ENCODE data around the gene SMIM35.

Gene SMIM35

GRCh38 chr11:118002541-118003423 is 84.0 kb downstream of the SMIM35 start:
- DNase-seq (ENCODE audit: low spot score), result no peak

DNA sequence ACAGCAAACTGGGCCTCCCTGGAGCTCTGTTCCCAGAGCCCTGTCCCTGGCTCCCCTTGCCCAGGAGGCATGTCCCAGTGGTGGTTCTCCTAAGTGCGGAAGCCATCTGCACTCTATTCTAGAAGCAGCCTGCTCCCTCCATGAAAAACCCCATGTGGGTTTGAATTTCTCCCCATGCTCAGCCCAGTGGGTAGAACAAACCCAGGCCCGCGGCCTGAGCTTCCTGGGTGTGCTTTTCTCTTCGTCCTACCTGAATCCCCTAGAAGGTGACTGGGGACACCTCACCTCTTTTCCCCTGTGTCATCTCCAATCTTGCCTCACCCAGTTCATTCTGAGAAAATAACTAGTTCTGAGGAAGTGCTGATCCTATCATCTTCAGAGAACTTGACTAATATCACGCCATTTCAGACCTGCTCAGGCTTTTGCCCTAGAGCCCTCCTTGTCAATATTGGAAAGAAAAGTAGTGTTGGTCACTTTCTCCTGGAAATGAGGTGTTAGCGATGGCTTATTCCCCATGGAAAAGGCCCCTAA is 84.7 kb downstream of the SMIM35 start:
- DNase-seq (ENCODE audit: low spot score), result no peak

- no peak for DNase-seq (ENCODE audit: low spot score)
Measured at GRCh38 chr11:118001494-118001971, 85.2 kb downstream of the SMIM35 start.

DNA sequence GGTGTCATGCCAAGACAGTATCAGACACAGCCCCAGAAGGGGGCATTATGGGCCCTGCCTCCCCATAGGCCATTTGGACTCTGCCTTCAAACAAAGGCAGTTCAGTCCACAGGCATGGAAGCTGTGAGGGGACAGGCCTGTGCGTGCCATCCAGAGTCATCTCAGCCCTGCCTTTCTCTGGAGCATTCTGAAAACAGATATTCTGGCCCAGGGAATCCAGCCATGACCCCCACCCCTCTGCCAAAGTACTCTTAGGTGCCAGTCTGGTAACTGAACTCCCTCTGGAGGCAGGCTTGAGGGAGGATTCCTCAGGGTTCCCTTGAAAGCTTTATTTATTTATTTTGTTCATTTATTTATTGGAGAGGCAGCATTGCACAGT is 85.9 kb downstream of the SMIM35 start:
- DNase-seq (ENCODE audit: low spot score), result no peak

- DNase-seq (ENCODE audit: low spot score), result no peak
Measured at GRCh38 chr11:118000067-118000849, 86.5 kb downstream of the SMIM35 start.

- DNase-seq (ENCODE audit: low spot score), result no peak
Measured at GRCh38 chr11:117999354-117999993, 87.3 kb downstream of the SMIM35 start.

DNA sequence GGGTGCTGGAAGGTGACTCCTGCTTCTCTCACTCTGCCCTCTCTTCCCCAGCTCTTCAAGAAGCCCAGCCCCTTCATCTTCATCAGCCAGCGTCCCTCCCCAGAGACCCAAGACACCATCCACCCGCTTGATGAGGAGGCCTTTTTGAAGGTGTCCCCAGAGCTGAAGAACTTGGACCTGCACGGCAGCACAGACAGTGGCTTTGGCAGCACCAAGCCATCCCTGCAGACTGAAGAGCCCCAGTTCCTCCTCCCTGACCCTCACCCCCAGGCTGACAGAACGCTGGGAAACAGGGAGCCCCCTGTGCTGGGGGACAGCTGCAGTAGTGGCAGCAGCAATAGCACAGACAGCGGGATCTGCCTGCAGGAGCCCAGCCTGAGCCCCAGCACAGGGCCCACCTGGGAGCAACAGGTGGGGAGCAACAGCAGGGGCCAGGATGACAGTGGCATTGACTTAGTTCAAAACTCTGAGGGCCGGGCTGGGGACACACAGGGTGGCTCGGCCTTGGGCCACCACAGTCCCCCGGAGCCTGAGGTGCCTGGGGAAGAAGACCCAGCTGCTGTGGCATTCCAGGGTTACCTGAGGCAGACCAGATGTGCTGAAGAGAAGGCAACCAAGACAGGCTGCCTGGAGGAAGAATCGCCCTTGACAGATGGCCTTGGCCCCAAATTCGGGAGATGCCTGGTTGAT is 88.0 kb downstream of the SMIM35 start:
- DNase-seq (ENCODE audit: low spot score), result no peak

GRCh38 chr11:117997823-117998579 is 88.8 kb downstream of the SMIM35 start:
- DNase-seq (ENCODE audit: low spot score), result no peak

GRCh38 chr11:117997406-117997805 is 89.4 kb downstream of the SMIM35 start:
- no peak for DNase-seq (ENCODE audit: low spot score)

- DNase-seq (ENCODE audit: low spot score), result no peak
Measured at GRCh38 chr11:117996058-117996457, 90.7 kb downstream of the SMIM35 start.

DNA sequence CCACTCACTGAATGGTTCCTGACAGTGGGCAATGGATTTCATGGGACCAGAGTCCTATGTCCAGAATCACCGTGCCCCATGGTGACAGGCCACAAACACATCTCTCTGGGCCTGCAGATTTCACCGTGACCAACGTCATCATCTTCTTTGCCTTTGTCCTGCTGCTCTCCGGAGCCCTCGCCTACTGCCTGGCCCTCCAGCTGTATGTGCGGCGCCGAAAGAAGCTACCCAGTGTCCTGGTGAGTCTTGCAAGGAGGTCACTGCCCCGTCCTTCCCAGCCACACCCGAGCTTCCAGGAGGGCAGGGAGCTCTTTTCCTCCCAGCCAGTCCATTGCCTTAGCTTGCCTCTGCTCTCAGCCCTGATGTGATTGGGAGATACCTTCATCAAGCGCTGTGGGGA is 91.3 kb downstream of the SMIM35 start:
- no peak for DNase-seq (ENCODE audit: low spot score)

- no peak for DNase-seq (ENCODE audit: low spot score)
Measured at GRCh38 chr11:117993988-117994745, 92.6 kb downstream of the SMIM35 start.

DNA sequence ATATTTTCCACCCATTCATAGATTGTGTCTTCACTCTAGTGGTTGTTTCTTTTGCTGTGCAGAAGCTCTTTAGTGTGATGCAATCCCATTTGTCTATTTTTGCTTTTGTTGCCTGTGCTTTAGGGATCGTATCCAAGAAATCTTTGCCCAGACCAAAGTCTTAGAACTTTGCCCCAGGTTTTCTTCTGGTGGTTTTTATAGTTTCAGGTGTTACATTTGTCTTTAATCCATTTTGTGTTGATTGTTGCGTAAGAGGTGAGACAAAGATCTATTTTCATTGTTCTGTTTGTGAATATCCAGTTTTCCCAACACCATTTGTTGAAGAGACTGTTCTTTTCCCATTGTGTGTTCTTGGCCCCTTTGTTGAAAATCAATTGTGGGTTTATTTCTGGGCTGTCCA is 94.1 kb downstream of the SMIM35 start:
- no peak for DNase-seq (ENCODE audit: low spot score)

DNA sequence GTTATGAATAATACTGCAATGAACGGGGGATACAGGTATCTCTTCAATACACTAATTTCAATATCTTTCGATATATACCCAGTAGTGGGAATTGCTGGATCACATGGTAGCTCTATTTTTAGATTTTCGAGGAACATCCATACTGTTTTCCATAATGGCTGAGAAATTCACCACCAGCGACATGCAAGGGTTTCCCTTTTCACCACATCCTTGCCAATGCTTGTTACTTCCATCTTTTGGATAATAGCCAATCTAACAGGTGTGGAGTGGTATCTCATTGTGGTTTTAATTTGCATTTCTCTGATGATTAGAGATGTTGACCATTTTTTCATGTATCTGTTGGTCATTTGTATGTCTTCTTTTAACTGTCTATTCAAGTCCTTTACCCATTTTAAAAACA is 94.6 kb downstream of the SMIM35 start:
- DNase-seq (ENCODE audit: low spot score), result no peak

DNA sequence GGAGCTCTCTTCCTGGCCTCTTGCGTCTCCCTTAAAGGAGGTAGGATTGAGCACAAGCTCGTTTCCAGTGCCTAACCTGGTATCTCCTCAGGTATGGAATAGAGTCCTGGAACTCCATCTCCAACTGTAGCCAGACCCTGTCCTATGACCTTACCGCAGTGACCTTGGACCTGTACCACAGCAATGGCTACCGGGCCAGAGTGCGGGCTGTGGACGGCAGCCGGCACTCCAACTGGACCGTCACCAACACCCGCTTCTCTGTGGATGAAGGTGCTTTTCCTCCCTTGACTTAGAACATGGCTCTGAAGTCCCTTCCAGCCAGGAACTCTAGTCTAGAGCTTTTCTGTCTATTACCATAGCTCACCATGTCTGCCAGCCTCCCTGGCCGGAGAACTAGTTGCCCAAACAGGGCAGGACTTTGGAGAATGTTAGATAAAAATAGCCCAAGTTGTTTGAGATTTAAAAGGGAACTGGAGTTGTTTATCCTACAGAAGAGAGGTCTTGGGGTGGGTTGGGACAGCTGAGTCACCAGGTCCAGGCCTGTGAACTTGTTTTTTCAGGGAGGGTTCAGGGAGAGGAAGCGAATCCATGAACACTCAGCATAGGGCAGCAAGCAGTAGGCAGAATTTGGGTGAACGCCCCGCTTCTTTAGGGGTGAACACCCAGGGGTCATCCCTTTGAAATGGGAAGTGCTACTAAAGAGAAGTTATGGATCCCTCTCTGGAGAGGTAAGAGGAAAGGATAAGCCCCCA is 97.2 kb downstream of the SMIM35 start:
- no peak for DNase-seq (ENCODE audit: low spot score)

- DNase-seq (ENCODE audit: low spot score), result no peak
Measured at GRCh38 chr11:117986981-117987574, 99.7 kb downstream of the SMIM35 start.

- DNase-seq (ENCODE audit: low spot score), result peak; percentile 82
Measured at GRCh38 chr11:117985953-117986887, 100.5 kb downstream of the SMIM35 start, which contains the start of gene IL10RA. TSS of gene IL10RA (plus strand) at chr11:117986394. CDS start at chr11:117986468, 74 bp downstream.

- DNase-seq (ENCODE audit: low spot score), result no peak
Measured at GRCh38 chr11:117984476-117984875, 102.3 kb downstream of the SMIM35 start.

Measured in AG20443 (cell line).